Measurements from ENCODE around the gene ARMC2.

- TF ChIP-seq CTCF (IDR thresholded peaks at IDR 0.05) (no peak), EZH2 (IDR thresholded peaks at IDR 0.05; ENCODE audit: borderline replicate concordance, insufficient read depth, low read depth, low read length, poor library complexity, severe bottlenecking) (no peak)
Measured at GRCh38 chr6:108942556-108943492, 94.6 kb downstream of the ARMC2 start.

Measured in B cell (primary cell).